Fibroblast of lung (primary cell): Measurements from ENCODE around the gene CBR3.
"Not testable (repeated sequence)": the region's sequence is repeated elsewhere in the genome, so short reads cannot be mapped to it uniquely, and the experiment has no call there.

Experiments
- CTCF ChIP-seq, 2 donors: IDR thresholded peaks in 1 of 2; conservative IDR thresholded peaks in 1 of 2; 1 replicate in 1 of 2; 2 replicates in 1 of 2; pipeline ENCODE4 v1.5.1; 2011 to 2012; ENCODE audit warnings: low read length in 2 of 2, control low read depth in 1 of 2, inconsistent platforms in 1 of 2, low read depth in 1 of 2, mild to moderate bottlenecking in 1 of 2
- EZH2 ChIP-seq: IDR thresholded peaks from 2 replicates; pipeline ENCODE4 v1.5.1; 2012; ENCODE audit warnings: low read length, control low read depth, mild to moderate bottlenecking; ENCODE audit errors: missing control alignments

DNA sequence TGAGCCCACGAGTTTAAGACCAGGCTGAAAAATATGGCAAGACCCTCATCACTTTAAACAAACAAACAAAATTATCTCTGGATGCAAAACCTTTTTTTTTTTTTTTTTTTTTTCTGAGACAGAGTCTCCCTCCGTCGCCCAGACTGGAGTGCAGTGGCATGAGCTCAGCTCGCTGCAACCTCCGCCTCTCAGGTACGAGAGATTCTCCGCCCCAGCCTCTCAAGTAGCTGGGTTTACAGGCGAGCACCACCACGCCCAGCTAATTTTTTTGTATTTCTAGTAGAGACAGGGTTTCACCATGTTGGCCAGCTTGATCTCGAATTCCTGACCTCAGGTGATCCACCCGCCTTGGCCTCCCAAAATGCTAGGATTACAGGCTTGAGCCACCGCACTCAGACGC is 4.9 kb downstream of the CBR3 start:
- not testable (repeated sequence) for TF ChIP-seq CTCF (conservative IDR thresholded peaks at IDR 0.05 in 1 of 2, IDR thresholded peaks at IDR 0.05 in 1 of 2; ENCODE audit: low read depth in 1 of 2, low read length in 2 of 2); EZH2
